GM18508 (cell line): ENCODE data around the gene RBM28.
"Not testable (repeated sequence)": the region's sequence is repeated elsewhere in the genome, so short reads cannot be mapped to it uniquely, and the experiment has no call there.

ENCODE experiments used
- ATAC-seq: cut with Tn5 transposase; IDR thresholded peaks from one replicate; pipeline ENCODE4 v1.9.1; 2021; ENCODE audit warnings: moderate number of reproducible peaks; ENCODE audit not compliant: insufficient read depth, unreplicated experiment

The RBM28 gene

DNA sequence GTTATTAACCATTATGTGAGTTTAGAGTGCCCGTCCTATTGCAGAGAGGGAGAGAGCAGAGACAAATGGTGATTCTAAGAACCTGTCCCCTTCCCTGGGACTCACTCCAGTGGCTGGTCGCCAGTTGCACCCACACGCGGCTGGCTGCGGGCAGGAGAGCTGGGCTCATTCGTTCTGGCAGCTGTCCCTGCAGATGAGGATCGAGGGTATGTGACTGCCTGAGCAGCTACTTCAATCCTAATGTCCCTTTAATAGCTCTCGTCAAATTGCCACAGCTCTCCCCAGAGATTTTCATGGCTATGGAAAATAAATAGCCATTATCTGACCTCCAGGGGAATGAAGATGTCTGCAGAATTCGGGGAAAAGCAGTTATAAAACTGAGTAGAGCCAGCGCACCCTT, 41.6 kb downstream of the RBM28 start:
- no peak for ATAC-seq

DNA sequence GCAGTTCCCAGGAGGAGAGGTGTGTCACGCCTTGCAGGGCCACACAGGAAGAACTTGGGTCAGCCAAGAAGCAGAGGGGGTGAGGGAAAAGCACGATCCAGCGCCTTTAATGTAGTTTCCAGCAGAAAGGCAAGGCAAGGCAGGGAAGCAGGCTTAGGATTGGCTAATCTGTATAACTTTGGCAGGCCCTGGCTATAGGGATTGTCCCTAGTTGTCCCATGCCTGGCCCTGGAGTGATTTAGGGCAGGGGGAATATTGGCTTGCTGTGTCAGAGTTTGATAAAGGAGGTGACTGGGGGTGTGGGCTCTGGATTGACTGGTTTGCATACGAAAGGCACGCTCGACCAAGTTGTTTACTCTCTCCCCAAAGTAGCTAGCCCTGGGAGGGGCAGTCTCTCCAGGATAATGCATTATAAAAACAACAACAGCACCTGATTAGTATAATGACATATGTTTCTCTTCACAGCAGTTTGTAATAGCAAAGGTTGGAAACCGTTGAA, 44.5 kb downstream of the RBM28 start:
- ATAC-seq, result no peak

- not testable (repeated sequence) for ATAC-seq
Observed at GRCh38 chr7:128298004-128298403, 45.7 kb downstream of the RBM28 start.

DNA sequence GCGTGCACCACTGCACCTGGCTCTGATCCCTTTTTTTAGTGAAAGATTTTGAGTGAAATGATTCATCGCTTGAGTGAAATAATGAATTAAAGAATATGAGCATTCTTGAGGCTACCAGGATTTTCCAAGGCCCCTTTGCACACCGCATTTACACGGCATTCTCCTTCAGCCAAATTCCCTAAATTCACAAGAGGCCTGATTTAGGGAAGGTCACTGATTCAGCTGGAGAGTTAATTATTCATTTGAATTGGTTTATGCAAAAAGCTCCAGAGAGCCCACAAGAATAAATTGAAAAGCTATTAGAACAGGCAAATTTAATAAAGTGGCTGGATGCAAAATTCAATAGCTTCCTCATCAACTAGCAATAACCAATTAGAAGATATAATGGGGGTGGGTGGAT, 56.2 kb downstream of the RBM28 start:
- no peak for ATAC-seq

GRCh38 chr7:128284102-128284501, 59.6 kb downstream of the RBM28 start:
- no peak for ATAC-seq

GRCh38 chr7:128281605-128282380, 61.9 kb downstream of the RBM28 start:
- no peak for ATAC-seq

DNA sequence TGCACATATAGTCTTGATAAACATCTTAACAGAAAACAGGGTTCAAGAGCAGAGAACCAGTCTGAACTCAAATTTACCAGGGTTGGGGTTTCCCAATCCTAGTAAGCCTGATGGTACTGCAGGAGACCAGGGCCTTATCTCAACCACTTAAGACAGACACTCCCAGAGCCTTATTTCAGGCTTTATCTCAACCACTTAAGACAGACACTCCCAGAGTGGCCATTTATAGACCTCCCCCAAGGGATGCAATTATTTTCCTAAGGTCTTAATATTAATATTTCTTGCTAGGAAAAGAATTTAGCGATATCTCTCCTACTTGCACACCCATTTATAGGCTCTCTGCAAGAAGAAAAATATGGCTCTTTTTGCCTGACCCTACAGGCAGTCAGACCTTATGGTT, 63.3 kb downstream of the RBM28 start:
- ATAC-seq, result not testable (repeated sequence)

GRCh38 chr7:128279124-128279713, 64.5 kb downstream of the RBM28 start:
- no peak for ATAC-seq

- no peak for ATAC-seq
Observed at GRCh38 chr7:128278366-128278765, 65.3 kb downstream of the RBM28 start.

GRCh38 chr7:128275681-128276080, 68.0 kb downstream of the RBM28 start:
- no peak for ATAC-seq

- ATAC-seq, result no peak
Observed at GRCh38 chr7:128274884-128275603, 68.7 kb downstream of the RBM28 start.

DNA sequence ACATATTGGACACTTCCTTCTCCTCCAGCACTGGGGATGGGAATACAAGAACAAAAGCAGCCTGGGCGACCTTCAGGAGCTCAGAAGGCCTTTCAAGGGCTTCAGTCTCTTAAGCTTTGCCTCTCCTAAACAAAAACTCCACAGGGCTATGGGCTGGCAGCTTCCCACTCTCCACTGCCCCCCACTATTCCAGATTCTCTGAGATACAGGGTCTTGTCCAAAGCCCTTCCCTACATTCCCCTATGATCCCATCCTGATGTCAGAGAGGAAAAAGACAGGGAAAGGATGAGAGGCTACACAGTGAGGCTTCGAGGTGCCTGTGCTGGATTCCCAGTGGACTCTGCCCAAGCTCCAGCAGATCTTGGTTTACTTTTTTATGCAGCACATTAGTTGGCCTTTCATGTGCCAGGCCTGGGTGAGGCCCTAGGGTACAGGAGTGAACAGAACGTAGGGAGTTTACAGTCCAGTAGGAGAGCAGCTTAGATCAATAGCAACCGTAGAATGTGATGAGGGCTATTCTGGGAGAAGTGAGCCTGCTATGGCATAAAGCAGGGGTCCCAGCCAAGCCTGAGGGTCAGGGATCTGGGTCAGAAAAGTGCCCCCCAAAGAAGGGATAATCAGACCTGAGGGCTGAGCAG, 69.3 kb downstream of the RBM28 start:
- ATAC-seq, result no peak

GRCh38 chr7:128271942-128272481, 71.7 kb downstream of the RBM28 start:
- ATAC-seq, result no peak

DNA sequence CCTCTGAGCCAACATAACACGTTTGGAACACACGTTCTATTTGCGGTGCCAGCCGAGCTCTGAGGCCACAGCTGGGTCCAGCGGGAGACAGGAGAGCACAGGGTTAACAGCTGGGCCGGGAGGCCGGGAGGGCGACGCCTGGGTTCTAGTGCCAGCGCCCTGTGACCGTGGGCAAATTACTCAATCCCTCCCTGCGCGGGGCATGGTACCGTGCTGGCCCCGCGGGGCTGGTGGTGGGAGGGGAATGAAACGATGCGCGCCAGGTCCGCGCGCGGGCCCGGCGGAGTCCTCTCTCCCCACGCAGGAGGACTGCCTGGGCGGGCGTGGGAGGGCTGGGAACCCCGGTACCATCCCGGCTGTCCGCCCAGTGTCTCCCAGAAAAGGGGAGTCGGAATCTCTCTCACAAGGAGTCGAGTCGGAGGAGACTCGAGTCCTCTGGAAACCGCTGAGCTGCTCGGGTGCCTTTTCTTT, 72.2 kb downstream of the RBM28 start:
- ATAC-seq, result no peak

- no peak for ATAC-seq
Observed at GRCh38 chr7:128270826-128271272, 72.9 kb downstream of the RBM28 start.

DNA sequence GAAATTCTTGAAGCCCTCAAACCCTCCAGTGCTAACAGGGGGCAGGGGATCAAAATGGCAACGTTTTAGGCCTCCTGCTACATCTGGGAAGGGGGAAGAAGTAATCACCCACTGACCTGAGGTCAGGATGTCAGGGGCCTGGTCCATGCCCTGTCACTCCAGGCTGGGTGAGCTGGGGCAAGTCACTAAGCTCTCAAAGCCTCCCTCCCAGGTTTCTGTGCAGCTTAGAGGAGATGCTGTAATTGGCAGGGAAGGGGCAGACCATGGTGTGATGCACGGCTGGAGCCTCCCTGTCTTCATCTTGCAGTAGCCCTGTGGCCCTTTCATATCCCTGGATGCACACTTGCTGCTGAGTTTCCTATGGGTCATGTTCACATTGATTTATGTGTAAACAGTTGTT, 75.5 kb downstream of the RBM28 start:
- ATAC-seq, result no peak

- ATAC-seq, result no peak
Observed at GRCh38 chr7:128267595-128267924, 76.1 kb downstream of the RBM28 start.

GRCh38 chr7:128266883-128267594, 76.7 kb downstream of the RBM28 start:
- ATAC-seq, result no peak

DNA sequence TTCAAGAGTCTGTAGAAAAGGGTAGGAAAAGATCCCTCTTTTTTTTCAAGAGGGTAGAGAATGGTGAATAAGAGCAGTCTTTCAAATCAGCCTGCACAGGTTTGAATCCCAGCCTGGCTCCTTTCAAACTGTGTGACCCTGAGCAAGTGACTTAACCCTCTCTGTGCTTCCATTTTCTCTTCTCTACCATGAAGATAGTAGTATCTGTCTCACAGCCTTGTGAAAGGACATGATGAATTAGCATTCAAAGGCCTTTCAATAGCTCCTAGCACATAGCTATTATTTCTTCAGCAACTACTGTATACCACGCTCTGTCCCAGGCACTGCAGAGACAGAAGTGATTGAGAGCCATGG, 77.2 kb downstream of the RBM28 start:
- no peak for ATAC-seq

- ATAC-seq, result no peak
Observed at GRCh38 chr7:128265906-128266300, 77.8 kb downstream of the RBM28 start.
